ENCODE results near the gene MYL9.

The MYL9 gene

GRCh38 chr20:36504295-36504694, 37.0 kb upstream of the MYL9 start:
- H3K4me3 ChIP-seq (ENCODE audit: low read depth, low read length): no peak overlapping the region
- TF ChIP-seq MAX (IDR thresholded peaks at IDR 0.05; ENCODE audit: low read depth, low read length) (no peak), MYC (IDR thresholded peaks at IDR 0.05; ENCODE audit: low read depth, low read length) (no peak), CTCF (IDR thresholded peaks at IDR 0.05; ENCODE audit: low read depth, low read length) (no peak), POLR2A (IDR thresholded peaks at IDR 0.05; ENCODE audit: extremely low read depth, insufficient read length) (no peak)

GRCh38 chr20:36506253-36506652, 35.1 kb upstream of the MYL9 start:
- peak; percentile 57 for TF ChIP-seq CTCF (IDR thresholded peaks at IDR 0.05; ENCODE audit: low read depth, low read length)
- TF ChIP-seq POLR2A (IDR thresholded peaks at IDR 0.05; ENCODE audit: extremely low read depth, insufficient read length): no peak
- DNase-seq (ENCODE audit: low read depth): peak; percentile 40

More at GRCh38 chr20:36504295-36504694, 37.0 kb upstream of the MYL9 start:
- no peak for DNase-seq (ENCODE audit: low read depth)

GRCh38 chr20:36507746-36508145, 33.6 kb upstream of the MYL9 start:
- TF ChIP-seq MYC (IDR thresholded peaks at IDR 0.05; ENCODE audit: low read depth, low read length) (no peak), CTCF (IDR thresholded peaks at IDR 0.05; ENCODE audit: low read depth, low read length) (no peak), POLR2A (IDR thresholded peaks at IDR 0.05; ENCODE audit: extremely low read depth, insufficient read length) (no peak), MAX (IDR thresholded peaks at IDR 0.05; ENCODE audit: low read depth, low read length) (no peak)
- DNase-seq (ENCODE audit: low read depth): no peak
- H3K4me3 ChIP-seq (ENCODE audit: low read depth, low read length): no peak overlapping the region

More at GRCh38 chr20:36506253-36506652, 35.1 kb upstream of the MYL9 start:
- no peak overlapping the region for H3K4me3 ChIP-seq (ENCODE audit: low read depth, low read length)

GRCh38 chr20:36519012-36519719, 22.2 kb upstream of the MYL9 start:
- DNase-seq (ENCODE audit: low read depth): no peak
- H3K4me3 ChIP-seq (ENCODE audit: low read depth, low read length): no peak overlapping the region
- TF ChIP-seq CTCF (IDR thresholded peaks at IDR 0.05; ENCODE audit: low read depth, low read length) (no peak), POLR2A (IDR thresholded peaks at IDR 0.05; ENCODE audit: extremely low read depth, insufficient read length) (no peak), MYC (IDR thresholded peaks at IDR 0.05; ENCODE audit: low read depth, low read length) (no peak), MAX (IDR thresholded peaks at IDR 0.05; ENCODE audit: low read depth, low read length) (no peak)

- H3K4me3 ChIP-seq (ENCODE audit: low read depth, low read length): no peak overlapping the region
- DNase-seq (ENCODE audit: low read depth): no peak
Measured at GRCh38 chr20:36519944-36520343, 21.4 kb upstream of the MYL9 start.

More at GRCh38 chr20:36519944-36520343, 21.4 kb upstream of the MYL9 start:
- TF ChIP-seq MYC (IDR thresholded peaks at IDR 0.05; ENCODE audit: low read depth, low read length) (no peak), POLR2A (IDR thresholded peaks at IDR 0.05; ENCODE audit: extremely low read depth, insufficient read length) (no peak), MAX (IDR thresholded peaks at IDR 0.05; ENCODE audit: low read depth, low read length) (no peak), CTCF (IDR thresholded peaks at IDR 0.05; ENCODE audit: low read depth, low read length) (no peak)

Data from NB4 (cell line).